Prostate gland (tissue), 2 donors: ENCODE measurements around the gene HIBCH. TPM values are rescaled to one million over a fixed set of nuclear protein-coding genes. Genes with fewer than 3 reads are reported as not detected.

ENCODE experiments used
- DNase-seq: peaks from one replicate; pipeline ENCODE4 v3.0.0-alpha.2; 2019; ENCODE audit warnings: low spot score
- H3K27ac ChIP-seq, 2 donors: fragments of 200-600 bp; sonication (generic); 2 replicates each; pipeline ENCODE4 v1.5.1; 2017 to 2019
- H3K27me3 ChIP-seq: fragments of 200-600 bp; sonication (generic); replicated peaks from 2 replicates; pipeline ENCODE4 v1.5.1; 2019; ENCODE audit not compliant: insufficient read depth
- H3K36me3 ChIP-seq, 2 donors: fragments of 200-600 bp; sonication (generic); 1 replicate in 1 of 2; 2 replicates in 1 of 2; pipeline versions ENCODE4 v1.5.1 to v1.8.1; 2017 to 2019
- H3K4me1 ChIP-seq: fragments of 200-600 bp; sonication (generic); replicated peaks from 2 replicates; pipeline ENCODE4 v1.5.1; 2019
- H3K4me3 ChIP-seq, 2 donors: fragments of 200-600 bp; sonication (generic); 2 replicates each; pipeline ENCODE4 v1.5.1; 2017 to 2019
- H3K9me3 ChIP-seq: fragments of 200-600 bp; sonication (generic); 2 replicates; pipeline ENCODE4 v1.5.1; 2017
- CTCF ChIP-seq, 4 experiments: fragments of 200-600 bp in 2 of 4; fragments of 450-650 bp in 2 of 4; sonication (generic) in 2 of 4; IDR thresholded peaks; 1 replicate in 3 of 4; 2 replicates in 1 of 4; pipeline ENCODE4 v1.5.1; 2016 to 2019; ENCODE audit warnings: antibody characterized with exemption in 4 of 4, mild to moderate bottlenecking in 2 of 4, moderate library complexity in 2 of 4
- POLR2A ChIP-seq: fragments of 450-650 bp; IDR thresholded peaks from one replicate; pipeline ENCODE4 v1.6.1; 2016; ENCODE audit warnings: antibody characterized with exemption, mild to moderate bottlenecking
- POLR2AphosphoS5 ChIP-seq: sonication (generic); formaldehyde crosslinking; IDR thresholded peaks from one replicate; pipeline ENCODE4 v1.6.1; 2017; ENCODE audit warnings: antibody characterized with exemption
- WGBS: methylation state at CpG from one replicate; pipeline ENCODE4 v1.1.5; 2018; 5-methylcytosine and 5-hydroxymethylcytosine counted together
- intact Hi-C: fragments of 100-400 bp; cut with DNase I; formaldehyde crosslinking; loops from one replicate; pipeline ENCODE4 v1.14.2; 2022
- total RNA-seq, 2 donors: library from RNA; depleted of rRNA; stranded (reverse); fragments of >200 nt; gene quantifications; one replicate each; pipeline ENCODE4 v1.1.0, GENCODE V29; 2016

Gene HIBCH
- total RNA-seq, 2 donors from 2014 or later = 25.3 to 27.8 TPM

- H3K36me3 ChIP-seq = no peaks in the 10 kb centered on the region
- intact Hi-C loops = no loop called here
- H3K9me3 ChIP-seq = no peaks in the 10 kb centered on the region
- DNase-seq = no peak
- H3K4me1 ChIP-seq = no peaks in the 10 kb centered on the region
- H3K27me3 ChIP-seq = no peaks in the 10 kb centered on the region
- no peak overlapping the region for H3K4me3 ChIP-seq
- no peak for TF ChIP-seq POLR2A
- no peak for TF ChIP-seq POLR2AphosphoS5
- no peak for TF ChIP-seq CTCF (IDR thresholded peaks at IDR 0.05)
- 76% methylated on average over 7 of the region's 7 CpGs for WGBS
- no peak overlapping the region for H3K27ac ChIP-seq
Measured at GRCh38 chr2:190214426-190215194, 105.0 kb downstream of the HIBCH start.

DNA sequence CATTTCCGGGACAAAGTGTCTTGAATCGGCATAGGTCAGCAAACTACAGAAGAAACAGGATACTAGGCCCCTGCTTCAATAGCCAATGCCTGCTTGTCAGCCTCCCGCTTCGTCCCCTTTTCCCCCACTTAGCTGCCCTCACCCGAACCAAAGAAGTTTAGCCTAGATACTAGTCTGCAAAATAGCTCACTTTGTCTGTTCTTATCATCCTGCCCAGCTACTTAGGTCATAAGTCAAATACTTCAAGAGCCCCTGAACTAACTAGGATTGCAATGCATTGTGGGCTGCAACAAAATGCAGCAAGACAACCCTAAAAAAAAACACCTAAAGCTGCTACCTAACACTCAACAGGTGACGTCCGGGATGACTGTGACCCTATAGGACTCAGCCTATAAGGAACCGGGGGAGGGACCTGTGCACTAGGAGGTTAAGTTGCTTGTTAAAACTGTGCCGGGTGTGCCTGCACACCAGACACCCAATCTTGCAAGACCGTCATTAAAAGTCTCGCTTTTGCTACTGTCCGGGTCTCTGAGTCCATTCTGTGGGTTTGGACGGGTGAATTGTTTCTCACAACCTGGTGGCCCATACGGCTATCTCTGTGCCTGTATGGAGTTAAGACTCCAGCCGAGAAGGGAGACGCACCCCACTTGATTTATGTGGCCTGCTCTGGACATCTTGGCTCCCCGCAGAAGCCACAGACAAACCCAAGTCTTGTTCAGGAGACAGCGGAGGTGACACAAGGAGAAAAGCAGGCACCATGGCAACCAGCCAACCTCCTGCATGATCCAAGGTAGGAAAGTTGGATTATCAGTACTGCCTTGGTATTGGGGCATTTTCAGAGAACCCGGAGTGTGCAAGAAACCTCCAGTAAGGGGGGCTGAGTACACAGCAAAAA lies 105.9 kb downstream of the HIBCH start:
- 87% methylated on average over 19 of the region's 19 CpGs for WGBS
- TF ChIP-seq POLR2A (no peak), CTCF (IDR thresholded peaks at IDR 0.05) (no peak), POLR2AphosphoS5 (no peak)
- Histone ChIP-seq H3K36me3 (no peaks in the 10 kb centered on the region), H3K9me3 (no peaks in the 10 kb centered on the region), H3K27me3 (no peaks in the 10 kb centered on the region), H3K4me3 (no peak overlapping the region), H3K4me1 (no peaks in the 10 kb centered on the region), H3K27ac (no peak overlapping the region)
- intact Hi-C loops = no loop called here
- no peak for DNase-seq

GRCh38 chr2:190210471-190210870 lies 109.2 kb downstream of the HIBCH start:
- no peak for DNase-seq
- 96% methylated on average over 2 of the region's 2 CpGs for WGBS
- Histone ChIP-seq H3K9me3 (no peaks in the 10 kb centered on the region), H3K4me3 (no peak overlapping the region), H3K27ac (no peak overlapping the region), H3K27me3 (no peaks in the 10 kb centered on the region), H3K36me3 (no peaks in the 10 kb centered on the region), H3K4me1 (no peaks in the 10 kb centered on the region)
- no peak for TF ChIP-seq POLR2A
- no peak for TF ChIP-seq POLR2AphosphoS5
- no peak for TF ChIP-seq CTCF (IDR thresholded peaks at IDR 0.05)
- intact Hi-C loops = no loop called here

GRCh38 chr2:190209559-190209958 lies 110.1 kb downstream of the HIBCH start:
- intact Hi-C loops = no loop called here
- WGBS = 92% methylated on average over 5 of the region's 5 CpGs
- H3K9me3 ChIP-seq = no peaks in the 10 kb centered on the region
- no peaks in the 10 kb centered on the region for H3K27me3 ChIP-seq
- H3K27ac ChIP-seq = no peak overlapping the region
- H3K36me3 ChIP-seq = no peaks in the 10 kb centered on the region
- no peaks in the 10 kb centered on the region for H3K4me1 ChIP-seq
- DNase-seq = no peak
- no peak overlapping the region for H3K4me3 ChIP-seq
- TF ChIP-seq POLR2AphosphoS5 (no peak), POLR2A (no peak)

DNA sequence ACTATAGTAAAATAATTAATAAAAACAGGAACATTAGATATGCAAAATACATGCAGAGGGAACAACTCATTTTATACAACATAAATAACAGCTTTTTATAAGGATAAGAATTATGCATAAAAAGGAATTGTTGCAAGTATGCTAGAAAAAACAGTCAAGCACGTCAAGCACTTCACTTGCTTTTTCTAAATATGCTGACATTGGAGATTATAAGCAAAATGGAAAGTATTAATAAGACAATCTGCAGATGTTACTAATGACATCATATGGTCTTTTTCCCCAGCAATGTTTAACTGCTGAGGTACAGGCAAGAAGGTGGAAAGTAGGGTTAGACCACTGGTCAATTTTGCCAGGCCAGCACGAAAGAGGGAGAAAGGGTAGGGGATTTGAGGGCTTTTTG lies 111.7 kb downstream of the HIBCH start:
- DNase-seq = no peak
- Histone ChIP-seq H3K36me3 (no peaks in the 10 kb centered on the region), H3K27ac (no peak overlapping the region), H3K9me3 (no peaks in the 10 kb centered on the region), H3K4me1 (no peaks in the 10 kb centered on the region), H3K27me3 (no peaks in the 10 kb centered on the region), H3K4me3 (no peak overlapping the region)
- WGBS = 71% methylated on average over 2 of the region's 2 CpGs
- TF ChIP-seq POLR2AphosphoS5 (no peak), POLR2A (no peak), CTCF (IDR thresholded peaks at IDR 0.05) (no peak)
- intact Hi-C loops = no loop called here
